Measurements from ENCODE around the gene ATP2C2.

DNA sequence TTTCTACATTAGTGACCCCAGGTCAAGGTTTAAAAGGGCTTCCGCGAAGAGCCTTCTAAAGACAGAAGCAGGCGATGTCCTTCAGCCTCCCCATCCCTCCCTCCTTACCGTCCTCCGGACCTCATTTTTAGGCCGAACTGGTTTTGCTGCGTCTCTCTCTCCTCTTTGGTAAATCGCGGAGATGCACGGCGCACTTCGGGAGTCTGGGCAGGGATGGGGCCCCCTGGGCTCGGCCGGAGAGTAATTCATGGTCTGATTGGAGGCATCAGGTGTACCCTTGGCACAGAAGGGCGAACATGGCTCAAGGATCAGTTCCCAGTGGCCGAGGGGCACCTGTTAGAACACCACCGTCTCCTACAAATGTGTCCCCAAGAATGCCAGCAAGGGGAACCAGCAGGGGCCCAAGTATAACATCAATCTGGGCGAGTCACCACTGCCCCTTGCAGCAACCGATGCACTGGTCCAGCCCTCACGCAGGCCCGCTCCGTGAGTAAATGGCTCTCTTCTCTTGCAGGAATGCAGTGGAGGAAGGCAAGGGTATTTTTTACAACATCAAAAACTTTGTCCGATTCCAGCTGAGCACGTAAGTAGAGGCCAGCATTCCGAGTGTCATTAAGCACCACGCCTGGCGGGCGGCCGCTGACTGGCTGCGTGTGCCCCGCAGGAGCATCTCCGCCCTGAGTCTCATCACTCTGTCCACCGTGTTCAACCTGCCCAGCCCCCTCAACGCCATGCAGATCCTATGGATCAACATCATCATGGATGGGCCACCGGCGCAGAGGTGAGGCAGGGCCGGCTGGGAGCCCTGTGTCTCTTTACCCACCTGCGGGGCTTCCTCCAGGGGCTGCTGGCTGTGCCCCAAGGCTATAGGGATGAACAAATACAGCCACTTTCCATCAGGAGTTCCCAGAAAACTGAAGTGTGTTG, 90.5 kb downstream of the ATP2C2 start:
- TF ChIP-seq, protein P1, sequence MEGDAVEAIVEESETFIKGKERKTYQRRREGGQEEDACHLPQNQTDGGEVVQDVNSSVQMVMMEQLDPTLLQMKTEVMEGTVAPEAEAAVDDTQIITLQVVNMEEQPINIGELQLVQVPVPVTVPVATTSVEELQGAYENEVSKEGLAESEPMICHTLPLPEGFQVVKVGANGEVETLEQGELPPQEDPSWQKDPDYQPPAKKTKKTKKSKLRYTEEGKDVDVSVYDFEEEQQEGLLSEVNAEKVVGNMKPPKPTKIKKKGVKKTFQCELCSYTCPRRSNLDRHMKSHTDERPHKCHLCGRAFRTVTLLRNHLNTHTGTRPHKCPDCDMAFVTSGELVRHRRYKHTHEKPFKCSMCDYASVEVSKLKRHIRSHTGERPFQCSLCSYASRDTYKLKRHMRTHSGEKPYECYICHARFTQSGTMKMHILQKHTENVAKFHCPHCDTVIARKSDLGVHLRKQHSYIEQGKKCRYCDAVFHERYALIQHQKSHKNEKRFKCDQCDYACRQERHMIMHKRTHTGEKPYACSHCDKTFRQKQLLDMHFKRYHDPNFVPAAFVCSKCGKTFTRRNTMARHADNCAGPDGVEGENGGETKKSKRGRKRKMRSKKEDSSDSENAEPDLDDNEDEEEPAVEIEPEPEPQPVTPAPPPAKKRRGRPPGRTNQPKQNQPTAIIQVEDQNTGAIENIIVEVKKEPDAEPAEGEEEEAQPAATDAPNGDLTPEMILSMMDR (IDR thresholded peaks at IDR 0.05) = no peak
- no peak for TF ChIP-seq EZH2 (IDR thresholded peaks at IDR 0.05; ENCODE audit: borderline replicate concordance, insufficient read depth, low read depth, low read length, poor library complexity, severe bottlenecking)

Measured in B cell (primary cell).